GM12891 (cell line): Measurements from ENCODE around the gene OOEP.

Experiments
- POLR2A ChIP-seq: IDR thresholded peaks from 2 replicates; pipeline ENCODE4 v1.6.1; 2011; ENCODE audit warnings: low read depth, low read length, control low read depth
- POLR2AphosphoS5 ChIP-seq: IDR thresholded peaks from 2 replicates; pipeline ENCODE4 v1.6.1; 2011; ENCODE audit warnings: low read depth, low read length, control low read depth
- SPI1 ChIP-seq: IDR thresholded peaks from 2 replicates; pipeline ENCODE4 v1.6.1; 2011; ENCODE audit warnings: low read depth, low read length, control low read depth
- TAF1 ChIP-seq: IDR thresholded peaks from 2 replicates; pipeline ENCODE4 v1.6.1; 2011; ENCODE audit warnings: low read depth, low read length, control low read depth

DNA sequence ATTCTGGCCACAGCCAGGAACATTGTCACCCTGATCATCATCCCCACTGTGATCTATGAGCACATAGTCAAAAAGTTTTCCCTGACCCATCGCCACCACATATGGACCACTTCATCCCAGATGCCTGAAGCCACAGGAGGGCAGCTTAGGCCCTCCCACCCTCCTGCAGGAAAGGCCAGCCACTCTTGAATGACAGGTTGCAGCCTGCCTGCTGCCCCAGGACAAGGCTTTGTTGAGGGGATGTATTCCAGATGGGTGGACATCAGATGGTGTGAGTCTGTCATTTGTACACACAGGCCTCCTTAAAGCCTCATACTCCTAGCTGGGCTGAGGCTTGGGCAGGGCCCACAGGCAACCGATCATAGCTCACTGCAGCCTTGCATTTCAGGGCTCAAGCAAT, 46.4 kb downstream of the OOEP start:
- TF ChIP-seq POLR2A, result no peak
- TF ChIP-seq TAF1, result no peak
- no peak for TF ChIP-seq POLR2AphosphoS5
- TF ChIP-seq SPI1, result no peak
